ENCODE measurements around the gene MLLT6.
A peak's percentile ranks its signal among the peaks of the same experiment; 100 is the strongest.

The MLLT6 gene

GRCh38 chr17:38733982-38734973, 29.2 kb downstream of the MLLT6 start:
- peak; percentile 55 for TF ChIP-seq CTCF (conservative IDR thresholded peaks at IDR 0.05; ENCODE audit: low read depth, low read length)
- Histone ChIP-seq H3K36me3 (ENCODE audit: insufficient read depth) (no peaks in the 10 kb centered on the region), H3K9ac (no peak overlapping the region), H3K4me1 (ENCODE audit: low read depth, poor library complexity, severe bottlenecking) (peaks cover 25% of the 10 kb centered on the region), H4K20me1 (ENCODE audit: insufficient read depth) (no peaks in the 10 kb centered on the region), H2AFZ (ENCODE audit: low read depth) (no peak overlapping the region), H3K4me2 (no peak overlapping the region), H3K27ac (no peak overlapping the region), H3K27me3 (ENCODE audit: insufficient read depth, low read depth) (no peaks in the 10 kb centered on the region), H3K4me3 (IDR thresholded peaks at IDR 0.05; ENCODE audit: insufficient read depth, low read depth, low read length) (no peak overlapping the region), H3K79me2 (ENCODE audit: insufficient read depth, low read depth) (peaks cover 12% of the 10 kb centered on the region; the same call in 1 of the 2 replicates)

GRCh38 chr17:38735161-38735997, 30.3 kb downstream of the MLLT6 start:
- no peak overlapping the region for H3K4me2 ChIP-seq
- no peaks in the 10 kb centered on the region for H3K36me3 ChIP-seq (ENCODE audit: insufficient read depth)
- no peak overlapping the region for H3K27ac ChIP-seq
- H4K20me1 ChIP-seq (ENCODE audit: insufficient read depth), result no peaks in the 10 kb centered on the region
- H3K4me3 ChIP-seq (IDR thresholded peaks at IDR 0.05; ENCODE audit: insufficient read depth, low read depth, low read length), result no peak overlapping the region
- peak; percentile 98 for TF ChIP-seq CTCF (conservative IDR thresholded peaks at IDR 0.05; ENCODE audit: low read depth, low read length)
- no peak overlapping the region for H3K9ac ChIP-seq
- no peak overlapping the region for H2AFZ ChIP-seq (ENCODE audit: low read depth)
- peaks cover 12% of the 10 kb centered on the region; the same call in 1 of the 2 replicates for H3K79me2 ChIP-seq (ENCODE audit: insufficient read depth, low read depth)
- H3K27me3 ChIP-seq (ENCODE audit: insufficient read depth, low read depth), result no peaks in the 10 kb centered on the region
- H3K4me1 ChIP-seq (ENCODE audit: low read depth, poor library complexity, severe bottlenecking), result peaks cover 19% of the 10 kb centered on the region

DNA sequence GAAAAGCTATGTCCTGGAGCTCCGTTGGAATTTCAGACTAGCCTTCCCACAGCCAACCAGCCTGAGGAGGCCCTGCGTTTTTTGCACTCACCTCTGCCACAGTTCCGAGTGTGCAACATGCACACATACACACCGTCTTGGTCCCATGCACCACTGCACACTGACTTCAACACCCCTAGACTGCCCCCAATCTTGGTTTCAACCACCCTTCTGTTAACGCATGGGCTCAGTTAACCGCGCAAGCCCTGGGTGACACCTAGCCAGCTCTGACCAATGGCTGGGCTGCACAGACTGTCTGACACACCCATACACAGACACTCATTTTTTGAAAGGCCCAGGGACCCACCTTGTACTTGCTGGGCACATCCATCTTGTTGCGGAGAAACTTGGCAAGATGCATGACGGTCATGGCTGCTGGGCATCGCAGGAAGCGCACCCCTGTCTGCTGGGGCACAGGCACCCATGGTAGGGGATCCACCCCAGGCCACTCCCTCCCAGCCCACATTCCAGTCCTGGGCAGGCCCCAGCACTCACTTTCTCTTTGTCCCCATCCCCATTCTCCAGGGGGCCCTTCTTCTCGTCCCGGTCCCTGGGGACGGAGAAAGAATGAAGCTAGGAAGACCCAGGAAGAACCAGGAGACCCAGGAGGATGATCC, 33.1 kb downstream of the MLLT6 start:
- Histone ChIP-seq H3K27ac (no peak overlapping the region), H4K20me1 (ENCODE audit: insufficient read depth) (no peaks in the 10 kb centered on the region), H3K4me2 (no peak overlapping the region), H3K36me3 (ENCODE audit: insufficient read depth) (no peaks in the 10 kb centered on the region), H3K4me3 (IDR thresholded peaks at IDR 0.05; ENCODE audit: insufficient read depth, low read depth, low read length) (no peak overlapping the region), H3K27me3 (ENCODE audit: insufficient read depth, low read depth) (no peaks in the 10 kb centered on the region), H3K9ac (no peak overlapping the region), H3K79me2 (ENCODE audit: insufficient read depth, low read depth) (no peaks in the 10 kb centered on the region), H3K4me1 (ENCODE audit: low read depth, poor library complexity, severe bottlenecking) (peaks cover 7% of the 10 kb centered on the region), H2AFZ (ENCODE audit: low read depth) (no peak overlapping the region)
- TF ChIP-seq CTCF (conservative IDR thresholded peaks at IDR 0.05; ENCODE audit: low read depth, low read length), result no peak

- H3K4me2 ChIP-seq, result no peak overlapping the region
- no peak overlapping the region for H3K27ac ChIP-seq
- no peaks in the 10 kb centered on the region for H3K27me3 ChIP-seq (ENCODE audit: insufficient read depth, low read depth)
- H3K79me2 ChIP-seq (ENCODE audit: insufficient read depth, low read depth), result no peaks in the 10 kb centered on the region
- no peak overlapping the region for H2AFZ ChIP-seq (ENCODE audit: low read depth)
- H4K20me1 ChIP-seq (ENCODE audit: insufficient read depth), result no peaks in the 10 kb centered on the region
- peaks cover 10% of the 10 kb centered on the region for H3K4me1 ChIP-seq (ENCODE audit: low read depth, poor library complexity, severe bottlenecking)
- H3K9ac ChIP-seq, result no peak overlapping the region
- no peaks in the 10 kb centered on the region for H3K36me3 ChIP-seq (ENCODE audit: insufficient read depth)
- no peak for TF ChIP-seq CTCF (conservative IDR thresholded peaks at IDR 0.05; ENCODE audit: low read depth, low read length)
- no peak overlapping the region for H3K4me3 ChIP-seq (IDR thresholded peaks at IDR 0.05; ENCODE audit: insufficient read depth, low read depth, low read length)
These were observed 33.6 kb downstream of the MLLT6 start for GRCh38 chr17:38738686-38739085.

Measured in KMS-11 (cell line).